HepG2 (cell line): Measurements from ENCODE around the gene ZFAND4.
"Not testable (repeated sequence)": the region's sequence is repeated elsewhere in the genome, so short reads cannot be mapped to it uniquely, and the experiment has no call there.

Source experiments
- FOXA1 ChIP-seq, 2 experiments: fragments of 450-650 bp in 1 of 2; sonication (generic) in 1 of 2; formaldehyde crosslinking in 1 of 2; IDR thresholded peaks; 2 replicates each; pipeline versions ENCODE4 v1.4.0 to v1.6.1; 2016 to 2020; ENCODE audit warnings: missing genetic modification reagents in 1 of 2
- HDAC2 ChIP-seq: sonication (generic); formaldehyde crosslinking; IDR thresholded peaks from 2 replicates; pipeline ENCODE4 v1.4.0; 2020; ENCODE audit warnings: missing genetic modification reagents
- TAF1 ChIP-seq: sonication (generic); formaldehyde crosslinking; IDR thresholded peaks from 2 replicates; pipeline ENCODE4 v1.4.0; 2020; ENCODE audit warnings: missing genetic modification reagents
- U2AF2 ChIP-seq: fragments of 200-400 bp; formaldehyde crosslinking; IDR thresholded peaks from 2 replicates; pipeline ENCODE4 v1.6.1; 2017; ENCODE audit warnings: low read depth, mild to moderate bottlenecking, low read length
- TF ChIP-seq, protein P1 (sequence below): sonication (generic); formaldehyde crosslinking; IDR thresholded peaks from 2 replicates; pipeline ENCODE4 v1.5.0; 2020; ENCODE audit warnings: mild to moderate bottlenecking, missing genetic modification reagents, moderate library complexity
- TF ChIP-seq, protein P2 (sequence below): IDR thresholded peaks from 2 replicates; pipeline ENCODE4 v1.6.1; 2016; ENCODE audit warnings: low read depth

DNA sequence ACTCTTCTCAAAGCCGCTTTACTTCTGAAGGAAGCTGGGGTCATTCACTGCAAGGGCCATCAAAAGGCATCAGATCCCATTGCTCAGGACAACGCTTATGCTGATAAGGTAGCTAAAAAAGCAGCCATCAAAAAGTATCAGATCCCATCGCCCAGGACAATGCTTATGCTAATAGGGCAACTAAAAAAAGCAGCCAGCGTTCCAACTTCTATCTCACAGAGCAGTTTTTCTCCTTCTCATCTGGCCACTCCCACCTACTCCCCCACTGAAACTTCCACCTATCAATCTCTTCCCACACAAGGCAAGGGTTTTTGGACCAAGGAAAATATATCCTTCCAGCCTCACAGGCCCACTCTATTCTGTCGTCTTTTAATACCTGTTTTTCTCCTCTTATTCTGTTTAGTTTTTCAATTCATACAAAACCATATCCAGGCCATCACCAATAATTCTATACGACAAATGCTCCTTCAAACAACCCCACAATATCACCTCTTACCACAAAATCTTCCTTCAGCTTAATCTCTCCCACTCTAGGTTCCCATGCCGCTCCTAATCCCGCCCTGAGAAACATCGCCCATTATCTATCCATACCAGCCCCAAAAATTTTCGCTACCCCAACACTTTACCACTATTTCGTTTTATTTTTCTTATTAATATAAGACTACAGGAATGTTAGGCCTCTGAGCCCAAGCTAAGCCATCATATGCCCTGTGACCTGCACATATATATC lies 97.4 kb downstream of the ZFAND4 start:
- TF ChIP-seq, protein P1, sequence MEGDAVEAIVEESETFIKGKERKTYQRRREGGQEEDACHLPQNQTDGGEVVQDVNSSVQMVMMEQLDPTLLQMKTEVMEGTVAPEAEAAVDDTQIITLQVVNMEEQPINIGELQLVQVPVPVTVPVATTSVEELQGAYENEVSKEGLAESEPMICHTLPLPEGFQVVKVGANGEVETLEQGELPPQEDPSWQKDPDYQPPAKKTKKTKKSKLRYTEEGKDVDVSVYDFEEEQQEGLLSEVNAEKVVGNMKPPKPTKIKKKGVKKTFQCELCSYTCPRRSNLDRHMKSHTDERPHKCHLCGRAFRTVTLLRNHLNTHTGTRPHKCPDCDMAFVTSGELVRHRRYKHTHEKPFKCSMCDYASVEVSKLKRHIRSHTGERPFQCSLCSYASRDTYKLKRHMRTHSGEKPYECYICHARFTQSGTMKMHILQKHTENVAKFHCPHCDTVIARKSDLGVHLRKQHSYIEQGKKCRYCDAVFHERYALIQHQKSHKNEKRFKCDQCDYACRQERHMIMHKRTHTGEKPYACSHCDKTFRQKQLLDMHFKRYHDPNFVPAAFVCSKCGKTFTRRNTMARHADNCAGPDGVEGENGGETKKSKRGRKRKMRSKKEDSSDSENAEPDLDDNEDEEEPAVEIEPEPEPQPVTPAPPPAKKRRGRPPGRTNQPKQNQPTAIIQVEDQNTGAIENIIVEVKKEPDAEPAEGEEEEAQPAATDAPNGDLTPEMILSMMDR (CRISPR knock-in tag) = not testable (repeated sequence)
- TF ChIP-seq FOXA1 (IDR thresholded peaks at IDR 0.05); FOXA1 (CRISPR knock-in tag; IDR thresholded peaks at IDR 0.05); HDAC2; U2AF2; TAF1 (CRISPR knock-in tag): not testable (repeated sequence)
- TF ChIP-seq, protein P2, sequence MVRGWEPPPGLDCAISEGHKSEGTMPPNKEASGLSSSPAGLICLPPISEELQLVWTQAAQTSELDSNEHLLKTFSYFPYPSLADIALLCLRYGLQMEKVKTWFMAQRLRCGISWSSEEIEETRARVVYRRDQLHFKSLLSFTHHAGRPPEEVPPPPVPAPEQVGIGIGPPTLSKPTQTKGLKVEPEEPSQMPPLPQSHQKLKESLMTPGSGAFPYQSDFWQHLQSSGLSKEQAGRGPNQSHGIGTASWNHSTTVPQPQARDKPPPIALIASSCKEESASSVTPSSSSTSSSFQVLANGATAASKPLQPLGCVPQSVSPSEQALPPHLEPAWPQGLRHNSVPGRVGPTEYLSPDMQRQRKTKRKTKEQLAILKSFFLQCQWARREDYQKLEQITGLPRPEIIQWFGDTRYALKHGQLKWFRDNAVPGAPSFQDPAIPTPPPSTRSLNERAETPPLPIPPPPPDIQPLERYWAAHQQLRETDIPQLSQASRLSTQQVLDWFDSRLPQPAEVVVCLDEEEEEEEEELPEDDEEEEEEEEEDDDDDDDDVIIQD = not testable (repeated sequence)
